Fibroblast of the aortic adventitia (primary cell): ENCODE results near the gene C5orf46. TPM values are rescaled to one million over a fixed set of nuclear protein-coding genes. Genes with fewer than 3 reads are reported as not detected.

Experiments
- DNase-seq: peaks from one replicate; pipeline ENCODE4 v3.0.0-alpha.2; 2010; ENCODE audit warnings: low read depth
- H3K4me3 ChIP-seq: 2 replicates; pipeline ENCODE4 v1.5.1; 2011; ENCODE audit warnings: low read depth, mild to moderate bottlenecking, control low read depth, low read length, moderate library complexity
- CTCF ChIP-seq: IDR thresholded peaks from 2 replicates; pipeline ENCODE4 v1.5.1; 2011; ENCODE audit warnings: mild to moderate bottlenecking, low read length, control low read depth, inconsistent platforms; ENCODE audit not compliant: insufficient read depth
- total RNA-seq: library from RNA; depleted of rRNA; stranded (reverse); fragments of >200 nt; gene quantifications from 2 replicates; pipeline ENCODE4 v1.2.3, GENCODE V29; 2012; ENCODE audit warnings: low replicate concordance

C5orf46 gene
- total RNA-seq, 1 donor = not detected

- DNase-seq = no peak
- H3K4me3 ChIP-seq = no peak overlapping the region
- no peak for TF ChIP-seq CTCF
Observed at GRCh38 chr5:147854331-147854730, 52.0 kb downstream of the C5orf46 start.

- DNase-seq = no peak
- no peak overlapping the region for H3K4me3 ChIP-seq
- no peak for TF ChIP-seq CTCF
Observed at GRCh38 chr5:147853372-147853987, 52.9 kb downstream of the C5orf46 start.

DNA sequence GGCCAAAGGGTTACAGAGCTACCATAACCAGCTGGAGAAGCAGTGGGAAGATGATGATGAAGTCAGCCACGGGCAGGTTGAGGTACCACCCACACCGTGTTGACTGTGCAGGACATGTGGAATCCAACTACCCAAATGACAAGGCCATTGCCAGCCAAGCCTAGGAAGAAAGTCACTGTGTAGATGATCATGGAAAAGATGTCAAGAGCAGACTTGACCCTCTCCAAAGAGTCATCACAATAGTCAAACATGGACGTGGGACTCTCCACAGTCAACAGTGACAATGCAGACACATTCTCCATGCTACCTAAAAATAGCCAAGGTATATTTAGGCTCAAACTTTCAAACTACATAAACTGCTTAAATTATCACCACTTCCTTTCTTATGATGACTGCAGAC is 54.0 kb downstream of the C5orf46 start:
- DNase-seq = no peak
- no peak overlapping the region for H3K4me3 ChIP-seq
- no peak for TF ChIP-seq CTCF

DNA sequence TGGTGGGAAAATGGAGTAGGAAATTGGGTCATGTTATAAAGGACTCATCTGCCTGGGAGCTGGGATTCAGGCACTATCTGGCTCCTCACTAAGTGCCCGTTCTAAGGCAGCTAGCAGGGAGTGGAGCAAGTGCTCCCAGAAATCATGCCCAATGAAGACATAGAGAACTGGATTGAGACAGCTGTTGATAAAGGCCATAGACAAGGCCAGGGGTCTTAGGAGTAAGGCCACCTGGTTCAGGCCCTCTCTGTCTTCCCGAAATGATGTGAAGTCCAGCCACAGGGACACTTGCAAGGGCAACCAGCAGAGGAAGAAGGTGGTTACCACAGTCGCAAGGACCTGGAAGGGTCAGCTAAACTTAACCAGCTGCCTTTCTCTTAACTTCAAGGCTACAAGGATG is 54.8 kb downstream of the C5orf46 start:
- DNase-seq = no peak
- no peak for TF ChIP-seq CTCF
- no peak overlapping the region for H3K4me3 ChIP-seq

DNA sequence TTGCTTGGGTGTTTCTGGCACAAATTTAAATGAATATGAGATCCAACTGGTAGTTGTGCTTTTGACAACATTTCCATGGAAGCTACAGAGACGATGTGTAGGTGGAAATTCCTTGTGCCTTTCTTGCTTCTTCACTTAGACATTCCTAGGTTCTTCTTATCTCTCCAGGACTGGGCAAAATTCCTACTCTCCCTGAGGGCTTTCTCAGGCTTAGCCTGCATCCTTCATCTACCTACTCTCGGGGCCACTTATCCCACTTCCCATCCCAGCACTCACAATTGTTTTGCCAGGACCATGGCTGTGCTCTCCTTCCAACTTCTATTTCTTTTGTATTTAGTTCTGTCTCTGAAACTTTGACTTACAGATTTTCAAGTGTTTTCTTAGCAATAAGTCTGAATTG is 57.1 kb downstream of the C5orf46 start:
- no peak for DNase-seq
- no peak overlapping the region for H3K4me3 ChIP-seq
- no peak for TF ChIP-seq CTCF

DNA sequence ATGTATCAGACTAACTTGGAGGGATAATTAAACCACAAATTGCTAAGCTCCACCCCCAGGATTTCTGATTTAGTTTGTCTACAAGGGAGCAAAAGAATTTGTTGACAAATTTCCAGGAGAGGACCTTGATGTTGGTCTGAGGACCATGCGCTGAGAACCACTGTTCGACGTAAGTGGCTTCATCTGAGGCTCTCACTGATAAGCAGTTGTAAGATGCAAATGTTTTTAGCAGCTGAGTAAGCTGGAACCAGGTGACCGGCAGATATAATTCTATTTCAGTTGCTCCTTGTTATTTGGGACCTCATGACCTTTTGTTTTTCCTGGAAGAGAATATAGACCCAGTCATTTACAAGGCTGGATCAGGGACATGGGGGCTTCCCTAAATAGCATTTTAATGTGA is 60.7 kb downstream of the C5orf46 start:
- TF ChIP-seq CTCF = no peak
- no peak for DNase-seq
- H3K4me3 ChIP-seq = no peak overlapping the region

DNA sequence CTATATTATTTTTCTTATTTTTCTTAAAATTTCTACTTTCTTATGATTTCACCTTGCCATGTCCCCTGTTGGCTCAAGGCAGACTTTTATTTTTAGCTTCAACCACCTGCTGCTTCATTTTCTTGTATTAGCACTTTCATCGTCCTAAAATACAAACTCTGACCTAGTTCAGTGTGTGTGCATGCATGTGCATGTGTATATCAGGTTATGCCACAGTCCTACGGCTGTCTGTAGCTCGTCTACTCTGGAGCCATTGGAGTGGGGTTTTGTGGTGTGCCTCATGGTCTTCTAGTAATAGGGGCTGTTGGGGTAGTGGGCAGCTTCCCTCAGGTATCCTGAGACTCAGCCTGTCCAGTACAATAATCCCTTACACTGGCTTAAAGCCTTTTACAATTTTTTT is 61.5 kb downstream of the C5orf46 start:
- DNase-seq = no peak
- no peak overlapping the region for H3K4me3 ChIP-seq
- no peak for TF ChIP-seq CTCF
